ENCODE data around the gene PTPN3. TPM values are rescaled to one million over a fixed set of nuclear protein-coding genes. Genes with fewer than 3 reads are reported as not detected.
A peak's percentile ranks its signal among the peaks of the same experiment; 100 is the strongest.

The PTPN3 gene
- polyA plus RNA-seq, 1 donor, result 37.5 TPM

GRCh38 chr9:109478051-109478563 is 20.0 kb downstream of the PTPN3 start:
- WGBS (ENCODE audit: insufficient coverage, low lambda C conversion rate), result 60% methylated on average over 3 of the region's 7 CpGs
- Histone ChIP-seq H3K4me1 (ENCODE audit: control insufficient read depth, insufficient read depth, low read length) (peaks cover 51% of the 10 kb centered on the region), H3K36me3 (ENCODE audit: control insufficient read depth, insufficient read depth, low read length) (peaks cover 6% of the 10 kb centered on the region), H3K27ac (ENCODE audit: low read length) (peak overlapping the region; percentile 96), H3K9me3 (ENCODE audit: control insufficient read depth, low read depth, low read length) (no peaks in the 10 kb centered on the region), H3K4me3 (ENCODE audit: low read length) (no peak overlapping the region), H3K27me3 (ENCODE audit: control insufficient read depth, insufficient read depth, low read length) (no peaks in the 10 kb centered on the region)
- no peak for DNase-seq

- H3K4me3 ChIP-seq (ENCODE audit: low read length), result no peak overlapping the region
- peak overlapping the region; percentile 96 for H3K27ac ChIP-seq (ENCODE audit: low read length)
- H3K4me1 ChIP-seq (ENCODE audit: control insufficient read depth, insufficient read depth, low read length), result peaks cover 49% of the 10 kb centered on the region
- H3K9me3 ChIP-seq (ENCODE audit: control insufficient read depth, low read depth, low read length), result no peaks in the 10 kb centered on the region
- no peaks in the 10 kb centered on the region for H3K27me3 ChIP-seq (ENCODE audit: control insufficient read depth, insufficient read depth, low read length)
- H3K36me3 ChIP-seq (ENCODE audit: control insufficient read depth, insufficient read depth, low read length), result peaks cover 6% of the 10 kb centered on the region
- DNase-seq, result peak; percentile 97 to 99
- WGBS (ENCODE audit: insufficient coverage, low lambda C conversion rate), result no CpG with 5 or more reads among the region's 11 CpGs
These were observed 20.7 kb downstream of the PTPN3 start for GRCh38 chr9:109477258-109478050.

GRCh38 chr9:109476642-109477257 is 21.4 kb downstream of the PTPN3 start:
- DNase-seq, result peak in 1 of 2 donors; percentile 80

GRCh38 chr9:109475526-109475925 is 22.6 kb downstream of the PTPN3 start:
- Histone ChIP-seq H3K9me3 (ENCODE audit: control insufficient read depth, low read depth, low read length) (no peaks in the 10 kb centered on the region), H3K27ac (ENCODE audit: low read length) (peak overlapping the region; percentile 96), H3K4me1 (ENCODE audit: control insufficient read depth, insufficient read depth, low read length) (peaks cover 63% of the 10 kb centered on the region), H3K27me3 (ENCODE audit: control insufficient read depth, insufficient read depth, low read length) (no peaks in the 10 kb centered on the region), H3K4me3 (ENCODE audit: low read length) (no peak overlapping the region), H3K36me3 (ENCODE audit: control insufficient read depth, insufficient read depth, low read length) (peaks cover 3% of the 10 kb centered on the region)
- no CpG with 5 or more reads among the region's 7 CpGs for WGBS (ENCODE audit: insufficient coverage, low lambda C conversion rate)
- DNase-seq, result peak in 1 of 2 donors; percentile 38

More at GRCh38 chr9:109476642-109477257, 21.4 kb downstream of the PTPN3 start:
- Histone ChIP-seq H3K9me3 (ENCODE audit: control insufficient read depth, low read depth, low read length) (no peaks in the 10 kb centered on the region), H3K36me3 (ENCODE audit: control insufficient read depth, insufficient read depth, low read length) (peaks cover 6% of the 10 kb centered on the region), H3K27me3 (ENCODE audit: control insufficient read depth, insufficient read depth, low read length) (no peaks in the 10 kb centered on the region), H3K4me3 (ENCODE audit: low read length) (no peak overlapping the region), H3K27ac (ENCODE audit: low read length) (peak overlapping the region; percentile 96), H3K4me1 (ENCODE audit: control insufficient read depth, insufficient read depth, low read length) (peaks cover 53% of the 10 kb centered on the region)
- WGBS (ENCODE audit: insufficient coverage, low lambda C conversion rate), result no CpG with 5 or more reads among the region's 8 CpGs

- WGBS (ENCODE audit: insufficient coverage, low lambda C conversion rate), result 83% methylated on average over 2 of the region's 2 CpGs
- Histone ChIP-seq H3K9me3 (ENCODE audit: control insufficient read depth, low read depth, low read length) (no peaks in the 10 kb centered on the region), H3K27ac (ENCODE audit: low read length) (peak overlapping the region; percentile 96), H3K4me3 (ENCODE audit: low read length) (no peak overlapping the region), H3K27me3 (ENCODE audit: control insufficient read depth, insufficient read depth, low read length) (no peaks in the 10 kb centered on the region), H3K36me3 (ENCODE audit: control insufficient read depth, insufficient read depth, low read length) (peaks cover 3% of the 10 kb centered on the region), H3K4me1 (ENCODE audit: control insufficient read depth, insufficient read depth, low read length) (peaks cover 68% of the 10 kb centered on the region)
- no peak for DNase-seq
These were observed 23.2 kb downstream of the PTPN3 start for GRCh38 chr9:109474944-109475343.

GRCh38 chr9:109474170-109474569 is 23.9 kb downstream of the PTPN3 start:
- WGBS (ENCODE audit: insufficient coverage, low lambda C conversion rate), result 100% methylated on average over 1 of the region's 7 CpGs
- Histone ChIP-seq H3K4me3 (ENCODE audit: low read length) (no peak overlapping the region), H3K4me1 (ENCODE audit: control insufficient read depth, insufficient read depth, low read length) (peaks cover 63% of the 10 kb centered on the region), H3K27me3 (ENCODE audit: control insufficient read depth, insufficient read depth, low read length) (no peaks in the 10 kb centered on the region), H3K9me3 (ENCODE audit: control insufficient read depth, low read depth, low read length) (no peaks in the 10 kb centered on the region), H3K27ac (ENCODE audit: low read length) (peak overlapping the region; percentile 96), H3K36me3 (ENCODE audit: control insufficient read depth, insufficient read depth, low read length) (peaks cover 3% of the 10 kb centered on the region)
- no peak for DNase-seq

GRCh38 chr9:109473329-109473728 is 24.8 kb downstream of the PTPN3 start:
- Histone ChIP-seq H3K27me3 (ENCODE audit: control insufficient read depth, insufficient read depth, low read length) (no peaks in the 10 kb centered on the region), H3K36me3 (ENCODE audit: control insufficient read depth, insufficient read depth, low read length) (peaks cover 3% of the 10 kb centered on the region), H3K9me3 (ENCODE audit: control insufficient read depth, low read depth, low read length) (no peaks in the 10 kb centered on the region), H3K4me3 (ENCODE audit: low read length) (no peak overlapping the region), H3K4me1 (ENCODE audit: control insufficient read depth, insufficient read depth, low read length) (peaks cover 55% of the 10 kb centered on the region), H3K27ac (ENCODE audit: low read length) (peak overlapping the region; percentile 96)
- 96% methylated on average over 4 of the region's 7 CpGs for WGBS (ENCODE audit: insufficient coverage, low lambda C conversion rate)
- no peak for DNase-seq

GRCh38 chr9:109471475-109472393 is 26.4 kb downstream of the PTPN3 start:
- H3K36me3 ChIP-seq (ENCODE audit: control insufficient read depth, insufficient read depth, low read length), result peaks cover 6% of the 10 kb centered on the region
- 20% methylated on average over 1 of the region's 5 CpGs for WGBS (ENCODE audit: insufficient coverage, low lambda C conversion rate)
- DNase-seq, result no peak
- H3K4me3 ChIP-seq (ENCODE audit: low read length), result no peak overlapping the region
- H3K27ac ChIP-seq (ENCODE audit: low read length), result peak overlapping the region; percentile 2
- H3K9me3 ChIP-seq (ENCODE audit: control insufficient read depth, low read depth, low read length), result no peaks in the 10 kb centered on the region
- H3K4me1 ChIP-seq (ENCODE audit: control insufficient read depth, insufficient read depth, low read length), result peaks cover 48% of the 10 kb centered on the region
- no peaks in the 10 kb centered on the region for H3K27me3 ChIP-seq (ENCODE audit: control insufficient read depth, insufficient read depth, low read length)

GRCh38 chr9:109469646-109470358 is 28.3 kb downstream of the PTPN3 start:
- Histone ChIP-seq H3K4me3 (ENCODE audit: low read length) (no peak overlapping the region), H3K4me1 (ENCODE audit: control insufficient read depth, insufficient read depth, low read length) (peaks cover 30% of the 10 kb centered on the region), H3K27ac (ENCODE audit: low read length) (peak overlapping the region; percentile 71), H3K36me3 (ENCODE audit: control insufficient read depth, insufficient read depth, low read length) (peaks cover 6% of the 10 kb centered on the region), H3K9me3 (ENCODE audit: control insufficient read depth, low read depth, low read length) (no peaks in the 10 kb centered on the region), H3K27me3 (ENCODE audit: control insufficient read depth, insufficient read depth, low read length) (no peaks in the 10 kb centered on the region)
- 22% methylated on average over 4 of the region's 13 CpGs for WGBS (ENCODE audit: insufficient coverage, low lambda C conversion rate)
- DNase-seq, result peak; percentile 77 to 81

All from large intestine (tissue), 3 donors.